ENCODE results near the gene NEMP2. TPM values are rescaled to one million over a fixed set of nuclear protein-coding genes. Genes with fewer than 3 reads are reported as not detected.

NEMP2 gene
- polyA plus RNA-seq, 1 donor (not counting 4 experiments of a cell fraction or from before 2014, with no cell fraction given), result 2.1 TPM

GRCh38 chr2:190561094-190561493, 26.6 kb upstream of the NEMP2 start:
- no peaks in the 10 kb centered on the region for H4K20me1 ChIP-seq (ENCODE audit: control insufficient read depth, extremely low read depth, insufficient read depth, low read length)
- FAIRE-seq, result no peak
- dilution Hi-C loops (cut with MboI; ENCODE audit: extremely low pct_ligation_motif_present, low sequenced_read_pairs), result no loop called here

GRCh38 chr2:190554357-190555006, 20.0 kb upstream of the NEMP2 start:
- Histone ChIP-seq H3K9ac (ENCODE audit: control insufficient read depth, extremely low read depth, insufficient read depth, low read length) (no peak overlapping the region), H3K27ac (ENCODE audit: control insufficient read depth, insufficient read depth, low read length) (no peak overlapping the region), H3K79me2 (ENCODE audit: control insufficient read depth, insufficient read depth, low read length) (no peaks in the 10 kb centered on the region), H3K4me1 (ENCODE audit: control insufficient read depth, extremely low read depth, insufficient read depth, low read length) (no peaks in the 10 kb centered on the region), H3K4me3 (ENCODE audit: control insufficient read depth in 2 of 3, extremely low read depth in 1 of 3, insufficient read depth in 2 of 3, low read depth in 1 of 3, low read length in 3 of 3) (no peak overlapping the region), H2AFZ (ENCODE audit: control insufficient read depth, low read length) (no peak overlapping the region), H4K20me1 (ENCODE audit: control insufficient read depth, extremely low read depth, insufficient read depth, low read length) (no peaks in the 10 kb centered on the region), H3K27me3 (ENCODE audit: control insufficient read depth, extremely low read depth, insufficient read depth, low read length) (no peaks in the 10 kb centered on the region), H3K36me3 (ENCODE audit: control insufficient read depth in 2 of 2, extremely low read depth in 1 of 2, insufficient read depth in 2 of 2, low read length in 2 of 2) (no peaks in the 10 kb centered on the region), H3K4me2 (ENCODE audit: control insufficient read depth, extremely low read depth, insufficient read depth, low read depth, low read length) (no peak overlapping the region), H3K9me3 (ENCODE audit: control insufficient read depth, low read depth, low read length) (no peaks in the 10 kb centered on the region), H3K9me1 (ENCODE audit: control insufficient read depth, extremely low read depth, insufficient read depth, low read length) (no peaks in the 10 kb centered on the region)
- DNase-seq (ENCODE audit: low read depth, low spot score), result no peak
- no peak for FAIRE-seq
- dilution Hi-C loops (cut with MboI; ENCODE audit: extremely low pct_ligation_motif_present, low sequenced_read_pairs), result no loop called here
- TF ChIP-seq EZH2 (IDR thresholded peaks at IDR 0.05; ENCODE audit: low read length), result no peak
- TF ChIP-seq CTCF (optimal IDR thresholded peaks at IDR 0.05 in 1 of 3, IDR thresholded peaks at IDR 0.05 in 1 of 3, conservative IDR thresholded peaks at IDR 0.05 in 1 of 3; ENCODE audit: extremely low read depth in 1 of 3, insufficient read depth in 2 of 3, low read length in 3 of 3), result no peak

More at GRCh38 chr2:190561094-190561493, 26.6 kb upstream of the NEMP2 start:
- Histone ChIP-seq H3K4me3 (ENCODE audit: control insufficient read depth in 2 of 3, extremely low read depth in 1 of 3, insufficient read depth in 2 of 3, low read depth in 1 of 3, low read length in 3 of 3) (no peak overlapping the region), H3K36me3 (ENCODE audit: control insufficient read depth in 2 of 2, extremely low read depth in 1 of 2, insufficient read depth in 2 of 2, low read length in 2 of 2) (no peaks in the 10 kb centered on the region), H3K9ac (ENCODE audit: control insufficient read depth, extremely low read depth, insufficient read depth, low read length) (no peak overlapping the region), H3K4me1 (ENCODE audit: control insufficient read depth, extremely low read depth, insufficient read depth, low read length) (no peaks in the 10 kb centered on the region), H3K27me3 (ENCODE audit: control insufficient read depth, extremely low read depth, insufficient read depth, low read length) (no peaks in the 10 kb centered on the region), H3K79me2 (ENCODE audit: control insufficient read depth, insufficient read depth, low read length) (no peaks in the 10 kb centered on the region), H3K4me2 (ENCODE audit: control insufficient read depth, extremely low read depth, insufficient read depth, low read depth, low read length) (no peak overlapping the region), H3K9me1 (ENCODE audit: control insufficient read depth, extremely low read depth, insufficient read depth, low read length) (no peaks in the 10 kb centered on the region), H2AFZ (ENCODE audit: control insufficient read depth, low read length) (no peak overlapping the region), H3K27ac (ENCODE audit: control insufficient read depth, insufficient read depth, low read length) (no peak overlapping the region), H3K9me3 (ENCODE audit: control insufficient read depth, low read depth, low read length) (no peaks in the 10 kb centered on the region)
- TF ChIP-seq CTCF (optimal IDR thresholded peaks at IDR 0.05 in 1 of 3, IDR thresholded peaks at IDR 0.05 in 1 of 3, conservative IDR thresholded peaks at IDR 0.05 in 1 of 3; ENCODE audit: extremely low read depth in 1 of 3, insufficient read depth in 2 of 3, low read length in 3 of 3) (no peak), EZH2 (IDR thresholded peaks at IDR 0.05; ENCODE audit: low read length) (no peak)
- DNase-seq (ENCODE audit: low read depth, low spot score), result no peak
